Midbrain (tissue), 1 donor: Measurements from ENCODE around the gene CDH24.

Experiments
- DNase-seq: peaks from one replicate; lab custom pipeline; 2025; lab: John Stamatoyannopoulos, UW

The CDH24 gene, protein sequence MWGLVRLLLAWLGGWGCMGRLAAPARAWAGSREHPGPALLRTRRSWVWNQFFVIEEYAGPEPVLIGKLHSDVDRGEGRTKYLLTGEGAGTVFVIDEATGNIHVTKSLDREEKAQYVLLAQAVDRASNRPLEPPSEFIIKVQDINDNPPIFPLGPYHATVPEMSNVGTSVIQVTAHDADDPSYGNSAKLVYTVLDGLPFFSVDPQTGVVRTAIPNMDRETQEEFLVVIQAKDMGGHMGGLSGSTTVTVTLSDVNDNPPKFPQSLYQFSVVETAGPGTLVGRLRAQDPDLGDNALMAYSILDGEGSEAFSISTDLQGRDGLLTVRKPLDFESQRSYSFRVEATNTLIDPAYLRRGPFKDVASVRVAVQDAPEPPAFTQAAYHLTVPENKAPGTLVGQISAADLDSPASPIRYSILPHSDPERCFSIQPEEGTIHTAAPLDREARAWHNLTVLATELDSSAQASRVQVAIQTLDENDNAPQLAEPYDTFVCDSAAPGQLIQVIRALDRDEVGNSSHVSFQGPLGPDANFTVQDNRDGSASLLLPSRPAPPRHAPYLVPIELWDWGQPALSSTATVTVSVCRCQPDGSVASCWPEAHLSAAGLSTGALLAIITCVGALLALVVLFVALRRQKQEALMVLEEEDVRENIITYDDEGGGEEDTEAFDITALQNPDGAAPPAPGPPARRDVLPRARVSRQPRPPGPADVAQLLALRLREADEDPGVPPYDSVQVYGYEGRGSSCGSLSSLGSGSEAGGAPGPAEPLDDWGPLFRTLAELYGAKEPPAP

DNA sequence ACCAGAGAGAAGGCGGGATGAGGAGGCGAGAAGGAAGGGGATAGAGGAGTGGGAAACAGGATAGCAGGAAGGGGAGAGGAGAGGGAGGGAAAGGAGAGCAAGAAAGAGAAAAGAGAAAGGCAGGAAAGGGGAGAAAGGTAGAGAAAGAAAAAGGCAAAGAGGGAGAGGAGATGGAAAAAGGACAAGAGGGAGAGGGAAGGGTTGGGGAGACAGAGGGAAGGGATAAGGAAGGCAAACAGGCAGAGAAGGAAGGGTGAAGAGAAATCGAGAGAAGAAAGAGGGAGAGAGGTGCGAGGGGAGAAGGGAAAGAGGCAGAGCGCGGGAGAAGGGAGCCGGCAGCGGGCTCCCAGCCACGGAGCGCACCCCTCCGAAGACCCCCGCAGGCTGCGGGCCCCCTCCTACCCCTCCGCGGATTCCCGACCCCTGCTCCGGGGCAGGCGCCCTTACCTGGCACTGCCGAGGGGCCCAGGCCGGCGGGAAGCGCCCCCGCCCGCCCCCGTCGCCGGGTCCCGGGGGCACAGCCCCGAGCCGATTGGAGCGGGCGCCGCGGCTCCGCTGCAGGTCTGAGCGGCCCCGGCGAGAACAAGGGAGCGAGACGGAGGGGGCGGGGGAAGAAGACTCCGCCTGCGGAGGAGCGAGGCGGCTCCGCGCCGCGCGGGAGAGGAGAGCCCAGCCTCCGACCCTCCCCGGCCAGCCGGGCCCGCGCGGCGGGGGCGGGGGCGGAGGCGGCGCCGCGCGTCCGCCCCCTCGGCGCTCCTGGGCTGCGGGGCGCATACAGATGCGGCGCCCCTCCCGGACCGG is at the start of gene CDH24:
TSS of gene CDH24 (minus strand) at position 565 of the 801 bp plus-strand sequence. CDS start 1,787 bp downstream, outside the sequence.
- no peak for DNase-seq

- DNase-seq = no peak
Observed at GRCh38 chr14:23106747-23107045, 49.4 kb upstream of the CDH24 start.

GRCh38 chr14:23105348-23105824 is 48.1 kb upstream of the CDH24 start:
- DNase-seq = no peak

- no peak for DNase-seq
Observed at GRCh38 chr14:23104591-23105347, 47.4 kb upstream of the CDH24 start, which contains the start of gene CIROP. Gene CIROP (minus strand): TSS chr14:23104989. CDS start chr14:23104920, 69 bp downstream.

DNA sequence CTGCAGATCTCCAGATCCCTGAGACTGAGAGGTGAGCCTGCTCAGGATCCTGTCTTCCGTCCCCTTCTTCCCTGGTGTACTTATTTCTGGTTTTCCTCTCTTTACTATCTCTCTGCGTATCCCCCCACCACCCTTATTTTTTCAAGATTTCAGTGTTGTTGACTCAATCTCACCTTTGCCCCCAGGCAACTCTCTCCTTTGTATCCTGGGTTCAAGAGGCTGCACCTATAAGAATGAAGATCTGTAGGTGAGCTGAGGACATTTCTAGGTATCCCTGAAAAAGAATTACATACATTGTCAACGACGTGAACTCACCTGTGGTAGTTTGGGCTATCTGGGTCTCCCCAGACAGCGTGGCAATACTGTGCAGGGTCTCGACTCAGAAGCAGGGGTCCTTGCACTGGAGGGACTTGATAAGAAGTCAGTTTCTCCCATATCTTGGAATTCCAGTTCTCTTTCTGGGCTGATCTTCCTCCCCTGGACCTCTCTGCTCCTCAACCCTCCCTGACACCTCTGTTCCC is 46.8 kb upstream of the CDH24 start:
- DNase-seq = no peak

GRCh38 chr14:23103581-23103980 is 46.3 kb upstream of the CDH24 start:
- no peak for DNase-seq

- DNase-seq = no peak
Observed at GRCh38 chr14:23102801-23103200, 45.5 kb upstream of the CDH24 start.

- no peak for DNase-seq
Observed at GRCh38 chr14:23101986-23102625, 44.8 kb upstream of the CDH24 start.

DNA sequence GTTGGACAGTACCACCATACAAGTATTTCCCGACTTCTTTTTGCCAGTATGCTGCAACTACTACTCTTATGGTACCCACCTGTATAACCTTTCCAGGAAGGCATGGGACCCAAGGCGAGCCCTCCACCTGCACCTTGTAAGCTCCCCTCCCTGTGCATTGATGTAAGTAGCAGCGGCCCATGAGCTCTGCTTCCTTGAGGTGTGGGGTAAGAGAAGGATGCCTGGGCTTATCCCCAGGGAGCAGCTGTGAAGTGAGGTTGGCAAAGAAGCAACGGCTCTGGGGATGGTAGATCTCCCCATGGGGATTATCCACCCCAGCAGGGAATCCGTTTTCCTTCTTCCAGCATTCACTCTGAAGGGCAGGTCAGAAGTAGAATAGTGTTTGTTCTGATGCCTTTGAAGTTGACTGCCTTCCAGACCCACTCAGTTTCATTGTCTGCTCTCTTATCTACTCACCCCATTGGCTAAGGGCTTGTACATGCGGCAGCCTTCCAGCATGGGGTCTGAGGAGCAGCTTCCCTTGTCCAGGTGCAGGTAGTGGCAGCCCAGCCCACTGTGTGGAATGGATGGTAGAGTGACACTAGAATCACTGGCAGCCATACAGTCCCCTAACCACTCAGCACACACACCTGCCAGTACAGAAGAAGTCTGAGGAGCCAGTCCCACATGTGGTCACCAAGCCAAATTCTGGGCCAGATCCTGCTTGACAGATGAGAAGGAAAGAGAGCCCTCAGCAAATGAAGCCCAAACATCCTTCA is 44.1 kb upstream of the CDH24 start:
- no peak for DNase-seq

- no peak for DNase-seq
Observed at GRCh38 chr14:23099212-23099861, 42.0 kb upstream of the CDH24 start.

- no peak for DNase-seq
Observed at GRCh38 chr14:23097786-23098185, 40.5 kb upstream of the CDH24 start.

GRCh38 chr14:23095196-23096108 is 38.1 kb upstream of the CDH24 start, which contains the start of gene C14orf119:
Gene C14orf119 (plus strand): TSS chr14:23095505. CDS start chr14:23097659, 2,154 bp downstream.
- no peak for DNase-seq

DNA sequence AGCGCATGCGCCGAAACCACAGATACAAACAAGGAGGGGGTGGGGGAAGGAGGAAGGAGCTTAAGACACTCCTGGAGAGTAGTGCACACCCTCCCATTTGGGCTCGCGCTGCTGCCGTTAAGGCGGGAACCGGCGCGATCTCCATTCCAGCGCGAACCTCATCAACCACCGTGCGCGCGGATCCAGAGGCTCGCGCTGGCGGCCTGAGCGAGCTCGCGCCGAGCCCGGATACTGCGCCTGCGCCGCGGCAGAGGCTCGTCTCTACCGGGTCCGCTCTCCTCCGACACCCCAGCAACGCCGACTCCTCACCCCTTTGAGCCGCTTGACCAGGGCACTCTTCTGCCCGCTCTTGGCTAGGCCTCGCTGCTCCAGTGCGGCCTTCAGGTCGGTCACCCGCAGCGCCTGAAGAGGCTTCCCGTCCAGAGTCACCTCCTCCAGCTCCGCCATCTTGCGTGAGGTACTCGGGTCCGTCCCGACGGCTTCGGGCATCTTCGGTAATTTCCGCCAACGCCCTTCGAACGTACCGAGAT is 37.4 kb upstream of the CDH24 start, which contains the start of gene ACIN1:
TSS of gene ACIN1 (minus strand) at position 471 of the 530 bp plus-strand sequence. CDS start at position 447, 24 bp downstream.
- no peak for DNase-seq

DNA sequence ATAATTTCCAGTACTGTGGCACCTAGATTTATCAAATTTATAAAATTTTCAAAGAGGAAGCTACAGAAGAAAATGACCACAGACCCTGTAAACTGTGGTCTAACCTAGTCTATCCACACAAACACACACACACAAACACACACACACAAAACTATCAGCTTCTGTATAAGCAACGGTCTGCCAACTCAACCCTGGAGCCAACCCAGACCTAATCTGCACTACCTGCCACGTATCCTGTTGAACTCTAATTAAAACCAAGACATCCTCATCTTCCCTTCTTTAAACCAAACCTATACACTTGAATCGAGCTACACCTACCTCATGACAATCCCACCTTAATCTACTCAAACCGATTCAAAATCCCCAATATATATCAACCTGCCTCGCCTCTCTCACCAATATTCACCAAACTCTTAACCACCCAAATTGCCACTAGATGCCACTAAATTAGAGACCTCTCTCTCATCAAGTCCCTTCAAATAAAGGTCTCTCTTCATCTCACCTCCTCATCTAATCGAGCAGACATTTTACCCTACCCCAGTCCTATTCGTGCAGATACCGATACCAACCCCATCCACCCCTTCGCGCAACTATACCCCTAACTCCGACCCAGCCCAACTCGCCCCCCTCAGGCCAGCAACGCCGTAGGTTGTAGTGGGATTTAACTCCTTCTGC is 36.8 kb upstream of the CDH24 start:
- no peak for DNase-seq

GRCh38 chr14:23093526-23093925 is 36.2 kb upstream of the CDH24 start:
- no peak for DNase-seq

DNA sequence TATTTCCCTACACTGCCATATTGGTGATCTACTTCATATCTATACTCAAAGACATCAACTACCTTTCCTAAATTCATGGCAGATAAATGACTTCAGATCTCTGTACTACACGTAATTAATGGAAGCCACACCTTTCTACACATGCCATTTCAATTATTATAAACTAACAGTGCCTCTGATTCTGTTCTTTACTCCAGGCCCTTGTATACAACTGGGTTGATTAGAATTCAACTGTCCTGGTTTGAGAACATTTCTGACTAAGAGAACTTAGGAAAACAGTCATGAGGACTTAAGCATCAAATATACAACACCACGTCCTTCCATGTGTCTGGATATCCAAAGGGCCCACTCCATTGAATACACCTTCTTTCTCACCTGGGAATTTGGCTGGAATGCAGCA is 35.8 kb upstream of the CDH24 start:
- no peak for DNase-seq
